IMR-90 (cell line): ENCODE data around the gene TSPEAR. TPM values are rescaled to one million over a fixed set of nuclear protein-coding genes. Genes with fewer than 3 reads are reported as not detected.

Source experiments
- ATAC-seq: fragments of 200-7000 bp; cut with Tn5 transposase; 2 replicates; pipeline ENCODE4 v1.9.1; 2020; ENCODE audit warnings: low read depth, mild to moderate bottlenecking, moderate library complexity
- BruUV-seq: library from RNA; stranded (reverse); fragments of 400-500 nt; replicated peaks from 2 replicates; lab custom pipeline; 2021; lab: Mats Ljungman, UMichigan
- CTCF ChIA-PET: fragments of 300-600 bp; formaldehyde crosslinking; extraction: SDS; loops from one replicate; lab custom pipeline; 2021; ENCODE audit warnings: antibody characterized with exemption; lab: Yijun Ruan, JAX
- POLR2A ChIA-PET: fragments of 300-600 bp; sonication (Branson Sonifier 250); formaldehyde crosslinking; loops from one replicate; lab custom pipeline; 2022; ENCODE audit warnings: antibody characterized with exemption; ENCODE audit not compliant: unreplicated experiment; lab: Charles Lee
- DNase-seq: peaks from one replicate; pipeline ENCODE4 v3.0.0; 2013
- H2AFZ ChIP-seq: replicated peaks from 2 replicates; pipeline ENCODE3; 2013; ENCODE audit warnings: low read length, mild to moderate bottlenecking; ENCODE audit not compliant: poor library complexity
- H2AK5ac ChIP-seq: 2 replicates; pipeline ENCODE4 v1.6.1; 2013; ENCODE audit warnings: low read depth, low read length, inconsistent platforms
- H2AK9ac ChIP-seq: replicated peaks from 2 replicates; pipeline ENCODE3; 2013; ENCODE audit warnings: mild to moderate bottlenecking, low read depth, low read length, moderate library complexity; ENCODE audit not compliant: poor library complexity
- H2BK120ac ChIP-seq: 2 replicates; pipeline ENCODE4 v1.6.1; 2013; ENCODE audit warnings: low read depth, low read length, inconsistent platforms
- H2BK15ac ChIP-seq: 3 replicates; pipeline ENCODE4 v1.6.1; 2013; ENCODE audit warnings: low read depth, low read length, inconsistent platforms
- H2BK20ac ChIP-seq: 2 replicates; pipeline ENCODE4 v1.6.1; 2013; ENCODE audit warnings: low read depth, mild to moderate bottlenecking, inconsistent platforms, low read length, moderate library complexity
- H2BK5ac ChIP-seq: 2 replicates; pipeline ENCODE4 v1.6.1; 2013; ENCODE audit warnings: mild to moderate bottlenecking, low read depth, low read length, inconsistent platforms; ENCODE audit not compliant: poor library complexity, severe bottlenecking
- H3K14ac ChIP-seq: replicated peaks from 2 replicates; pipeline ENCODE4 v1.6.1; 2013; ENCODE audit warnings: low read depth, low read length, inconsistent platforms
- H3K18ac ChIP-seq: 2 replicates; pipeline ENCODE4 v1.6.1; 2013; ENCODE audit warnings: low read depth, low read length, control low read depth
- H3K23ac ChIP-seq: 2 replicates; pipeline ENCODE4 v1.6.1; 2013; ENCODE audit warnings: low read depth, low read length, inconsistent platforms
- H3K27ac ChIP-seq: 2 replicates; pipeline ENCODE4 v1.5.1; 2013; ENCODE audit warnings: mild to moderate bottlenecking, control low read depth, low read length; ENCODE audit not compliant: insufficient read depth
- H3K27me3 ChIP-seq: 2 replicates; pipeline ENCODE4 v1.6.1; 2013; ENCODE audit warnings: low read length; ENCODE audit not compliant: control insufficient read depth, insufficient read depth
- H3K36me3 ChIP-seq: 2 replicates; pipeline ENCODE4 v1.6.1; 2013; ENCODE audit warnings: low read length, mixed read lengths; ENCODE audit not compliant: control insufficient read depth, insufficient read depth
- H3K4ac ChIP-seq: 2 replicates; pipeline ENCODE4 v1.6.1; 2013; ENCODE audit warnings: low read depth, low read length, inconsistent platforms
- H3K4me1 ChIP-seq: 2 replicates; pipeline ENCODE4 v1.6.1; 2013; ENCODE audit warnings: low read length, mixed read lengths; ENCODE audit not compliant: control insufficient read depth, insufficient read depth
- H3K4me2 ChIP-seq: 2 replicates; pipeline ENCODE4 v1.6.1; 2013; ENCODE audit warnings: low read depth, mild to moderate bottlenecking, control low read depth, low read length, moderate library complexity
- H3K4me3 ChIP-seq: 2 replicates; pipeline ENCODE4 v1.5.1; 2013; ENCODE audit warnings: low read depth, mild to moderate bottlenecking, control low read depth, low read length, moderate library complexity; ENCODE audit not compliant: insufficient read depth
- H3K56ac ChIP-seq: 2 replicates; pipeline ENCODE4 v1.6.1; 2013; ENCODE audit warnings: low read length, inconsistent platforms; ENCODE audit not compliant: insufficient read depth; ENCODE audit errors: extremely low read depth
- H3K79me1 ChIP-seq, 2 experiments: 2 replicates each; pipeline ENCODE4 v1.6.1; 2013; ENCODE audit warnings: low read length in 2 of 2, inconsistent platforms in 1 of 2, low read depth in 1 of 2
- H3K9ac ChIP-seq: 2 replicates; pipeline ENCODE4 v1.6.1; 2013; ENCODE audit warnings: low read depth, low read length, control low read depth
- H3K9me1 ChIP-seq: 2 replicates; pipeline ENCODE4 v1.6.1; 2013; ENCODE audit warnings: low read length, inconsistent platforms; ENCODE audit not compliant: insufficient read depth
- H3K9me3 ChIP-seq: 2 replicates; pipeline ENCODE4 v1.6.1; 2013; ENCODE audit warnings: low read length; ENCODE audit not compliant: control insufficient read depth, insufficient read depth
- H4K20me1 ChIP-seq: 2 replicates; pipeline ENCODE4 v1.6.1; 2013; ENCODE audit warnings: low read length, inconsistent platforms; ENCODE audit not compliant: insufficient read depth
- H4K5ac ChIP-seq: 2 replicates; pipeline ENCODE4 v1.6.1; 2013; ENCODE audit warnings: mild to moderate bottlenecking, low read depth, low read length, control low read depth
- H4K8ac ChIP-seq, 2 experiments: 2 replicates each; pipeline ENCODE4 v1.6.1; 2013; ENCODE audit warnings: low read depth in 2 of 2, low read length in 2 of 2, control low read depth in 1 of 2, inconsistent platforms in 1 of 2
- H4K91ac ChIP-seq: 2 replicates; pipeline ENCODE4 v1.6.1; 2013; ENCODE audit warnings: low read depth, low read length, inconsistent platforms; ENCODE audit not compliant: insufficient read depth
- BHLHE40 ChIP-seq: fragments of 150-350 bp; IDR thresholded peaks from 2 replicates; pipeline ENCODE4 v1.6.1; 2016; ENCODE audit warnings: mild to moderate bottlenecking, low read depth, low read length
- CEBPB ChIP-seq: IDR thresholded peaks from 2 replicates; pipeline ENCODE4 v1.6.1; 2012; ENCODE audit warnings: low read depth, low read length, improper control_type of control experiment
- CHD1 ChIP-seq: IDR thresholded peaks from 2 replicates; pipeline ENCODE4 v1.6.1; 2012; ENCODE audit warnings: low read depth, low read length, improper control_type of control experiment
- FOS ChIP-seq: fragments of 150-350 bp; IDR thresholded peaks from 2 replicates; pipeline ENCODE4 v1.6.1; 2016; ENCODE audit warnings: low read depth, low read length
- MAFK ChIP-seq: IDR thresholded peaks from 2 replicates; pipeline ENCODE4 v1.6.1; 2012; ENCODE audit warnings: low read depth, low read length, improper control_type of control experiment
- MAZ ChIP-seq: IDR thresholded peaks from 2 replicates; pipeline ENCODE4 v1.6.1; 2012; ENCODE audit warnings: low read depth, mild to moderate bottlenecking, low read length, improper control_type of control experiment, moderate library complexity, borderline replicate concordance
- MXI1 ChIP-seq: IDR thresholded peaks from 2 replicates; pipeline ENCODE4 v1.6.1; 2012; ENCODE audit warnings: low read depth, mild to moderate bottlenecking, low read length, moderate library complexity, borderline replicate concordance
- RAD21 ChIP-seq: IDR thresholded peaks from 2 replicates; pipeline ENCODE4 v1.6.1; 2012; ENCODE audit warnings: low read length, improper control_type of control experiment
- RCOR1 ChIP-seq: IDR thresholded peaks from 2 replicates; pipeline ENCODE4 v1.6.1; 2012; ENCODE audit warnings: mild to moderate bottlenecking, low read length, improper control_type of control experiment; ENCODE audit not compliant: insufficient replicate concordance
- RFX5 ChIP-seq: IDR thresholded peaks from 2 replicates; pipeline ENCODE4 v1.8.0; 2012; ENCODE audit warnings: low read depth, mild to moderate bottlenecking, low read length, moderate library complexity
- SMC3 ChIP-seq: fragments of 150-350 bp; IDR thresholded peaks from 2 replicates; pipeline ENCODE4 v1.6.1; 2016; ENCODE audit warnings: low read depth, mild to moderate bottlenecking, antibody characterized with exemption, low read length, moderate library complexity
- USF2 ChIP-seq: fragments of 150-350 bp; IDR thresholded peaks from 2 replicates; pipeline ENCODE4 v1.6.1; 2017; ENCODE audit warnings: mild to moderate bottlenecking, antibody characterized with exemption, low read length, low read depth
- dilution Hi-C: fragments of 300-500 bp; cut with HindIII; formaldehyde crosslinking; loops from one replicate; pipeline ENCODE4 v1.14.3; 2018; ENCODE audit warnings: low sequenced_read_pairs; ENCODE audit not compliant: unreplicated experiment
- in situ Hi-C: fragments of 300-500 bp; cut with MboI; formaldehyde crosslinking; loops from 3 replicates; pipeline ENCODE4 v1.14.3; 2019; ENCODE audit warnings: low sequenced_read_pairs, inconsistent platforms, mixed read lengths
- intact Hi-C: fragments of 100-400 bp; cut with micrococcal nuclease; formaldehyde crosslinking; loops from 2 replicates; pipeline ENCODE4 v1.10.0; 2022
- polyA plus RNA-seq, 3 experiments: library from polyadenylated mRNA; depleted of rRNA; stranded (reverse); fragments of >200 nt; gene quantifications; 2 replicates each; pipeline ENCODE4 v1.2.3, GENCODE V29; 2012; ENCODE audit warnings: low replicate concordance in 1 of 3
- total RNA-seq: library from RNA; depleted of rRNA; stranded (reverse); fragments of >200 nt; gene quantifications from 2 replicates; pipeline ENCODE4 v1.2.3, GENCODE V29; 2012
- TF ChIP-seq, protein P1 (sequence below): conservative IDR thresholded peaks from 2 replicates; pipeline ENCODE4 v1.5.1; 2012; ENCODE audit warnings: mild to moderate bottlenecking, low read depth, low read length, improper control_type of control experiment
- TF ChIP-seq, protein P2 (sequence below): fragments of 150-350 bp; IDR thresholded peaks from 2 replicates; pipeline ENCODE4 v1.6.1; 2016; ENCODE audit warnings: low read depth, mild to moderate bottlenecking, low read length, moderate library complexity, borderline replicate concordance

Gene TSPEAR
- total and polyA plus RNA-seq, 2 of the 4 experiments (the other 2 are of a cell fraction) = not detected

- no TSS peak for BruUV-seq
- Histone ChIP-seq H4K8ac (no peak overlapping the region), H2AK5ac (no peak overlapping the region), H4K91ac (no peak overlapping the region), H3K56ac (no peak overlapping the region), H2BK5ac (no peak overlapping the region), H2AFZ (no peak overlapping the region), H3K14ac (no peak overlapping the region), H3K36me3 (no peaks in the 10 kb centered on the region), H3K27me3 (peaks cover 2% of the 10 kb centered on the region; the same call in 1 of the 2 replicates), H3K4me2 (no peak overlapping the region), H3K4me3 (no peak overlapping the region), H3K27ac (no peak overlapping the region), H4K5ac (no peak overlapping the region), H3K9ac (no peak overlapping the region), H3K79me1 (no peaks in the 10 kb centered on the region), H3K4me1 (no peaks in the 10 kb centered on the region), H4K20me1 (no peaks in the 10 kb centered on the region), H2BK20ac (no peak overlapping the region), H3K23ac (no peak overlapping the region), H3K9me1 (no peaks in the 10 kb centered on the region), H3K18ac (no peak overlapping the region), H2AK9ac (no peak overlapping the region), H3K4ac (no peak overlapping the region), H2BK15ac (no peak overlapping the region), H2BK120ac (no peak overlapping the region), H3K9me3 (0 out of 2 replicates have a peak, but pooled peaks cover 1% of the 10 kb centered on the region)
- DNase-seq = no peak
- TF ChIP-seq RAD21 (no peak), SMC3 (no peak), CEBPB (no peak), FOS (no peak), MAZ (no peak), BHLHE40 (no peak), MAFK (no peak), CHD1 (no peak), RFX5 (no peak), MXI1 (no peak), RCOR1 (no peak), USF2 (no peak)
- TF ChIP-seq, protein P1, sequence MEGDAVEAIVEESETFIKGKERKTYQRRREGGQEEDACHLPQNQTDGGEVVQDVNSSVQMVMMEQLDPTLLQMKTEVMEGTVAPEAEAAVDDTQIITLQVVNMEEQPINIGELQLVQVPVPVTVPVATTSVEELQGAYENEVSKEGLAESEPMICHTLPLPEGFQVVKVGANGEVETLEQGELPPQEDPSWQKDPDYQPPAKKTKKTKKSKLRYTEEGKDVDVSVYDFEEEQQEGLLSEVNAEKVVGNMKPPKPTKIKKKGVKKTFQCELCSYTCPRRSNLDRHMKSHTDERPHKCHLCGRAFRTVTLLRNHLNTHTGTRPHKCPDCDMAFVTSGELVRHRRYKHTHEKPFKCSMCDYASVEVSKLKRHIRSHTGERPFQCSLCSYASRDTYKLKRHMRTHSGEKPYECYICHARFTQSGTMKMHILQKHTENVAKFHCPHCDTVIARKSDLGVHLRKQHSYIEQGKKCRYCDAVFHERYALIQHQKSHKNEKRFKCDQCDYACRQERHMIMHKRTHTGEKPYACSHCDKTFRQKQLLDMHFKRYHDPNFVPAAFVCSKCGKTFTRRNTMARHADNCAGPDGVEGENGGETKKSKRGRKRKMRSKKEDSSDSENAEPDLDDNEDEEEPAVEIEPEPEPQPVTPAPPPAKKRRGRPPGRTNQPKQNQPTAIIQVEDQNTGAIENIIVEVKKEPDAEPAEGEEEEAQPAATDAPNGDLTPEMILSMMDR = no peak
- TF ChIP-seq, protein P2, sequence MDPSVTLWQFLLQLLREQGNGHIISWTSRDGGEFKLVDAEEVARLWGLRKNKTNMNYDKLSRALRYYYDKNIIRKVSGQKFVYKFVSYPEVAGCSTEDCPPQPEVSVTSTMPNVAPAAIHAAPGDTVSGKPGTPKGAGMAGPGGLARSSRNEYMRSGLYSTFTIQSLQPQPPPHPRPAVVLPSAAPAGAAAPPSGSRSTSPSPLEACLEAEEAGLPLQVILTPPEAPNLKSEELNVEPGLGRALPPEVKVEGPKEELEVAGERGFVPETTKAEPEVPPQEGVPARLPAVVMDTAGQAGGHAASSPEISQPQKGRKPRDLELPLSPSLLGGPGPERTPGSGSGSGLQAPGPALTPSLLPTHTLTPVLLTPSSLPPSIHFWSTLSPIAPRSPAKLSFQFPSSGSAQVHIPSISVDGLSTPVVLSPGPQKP = no peak
- intact Hi-C loops (no loop called here), dilution Hi-C loops (no loop called here), in situ Hi-C loops (no loop called here)
- CTCF ChIA-PET = no interaction called here
- ATAC-seq = no peak
- POLR2A ChIA-PET = no interaction called here
Observed at GRCh38 chr21:44623575-44623974, 87.8 kb downstream of the TSPEAR start.
